KBM-7 (cell line): ENCODE results near the gene MAPKAPK3.

Experiments
- DNase-seq: peaks from one replicate; pipeline ENCODE4 v3.0.0-alpha.2; 2015
- in situ Hi-C: fragments of 300-500 bp; cut with MboI; formaldehyde crosslinking; loops from 2 replicates; pipeline ENCODE4 v1.14.3; 2020; ENCODE audit warnings: low sequenced_read_pairs, low pct_unique_long_range_greater_than_20kb, mixed read lengths

MAPKAPK3 gene

DNA sequence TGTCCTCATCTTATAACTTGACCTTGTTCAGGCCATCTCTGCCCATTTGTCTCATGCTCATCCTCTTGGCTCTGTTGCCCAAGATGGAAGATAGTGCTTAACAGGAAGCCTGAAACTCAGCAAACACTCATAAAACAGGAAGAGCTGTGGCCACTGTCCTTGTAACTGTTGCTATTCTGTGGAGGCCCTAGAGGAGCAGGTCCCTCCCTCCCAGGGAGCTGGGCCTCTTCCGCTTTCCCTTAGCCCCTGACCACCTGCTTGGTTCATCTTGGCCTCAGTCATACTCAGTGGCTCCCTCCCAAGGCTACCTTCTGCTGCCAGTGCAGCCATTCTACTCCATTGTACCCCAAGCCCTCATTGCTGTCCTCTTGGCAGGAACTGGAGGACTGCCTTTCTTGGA, 3.5 kb downstream of the MAPKAPK3 start:
- peak; percentile 96 for DNase-seq
- in situ Hi-C loops, result no loop called here

DNA sequence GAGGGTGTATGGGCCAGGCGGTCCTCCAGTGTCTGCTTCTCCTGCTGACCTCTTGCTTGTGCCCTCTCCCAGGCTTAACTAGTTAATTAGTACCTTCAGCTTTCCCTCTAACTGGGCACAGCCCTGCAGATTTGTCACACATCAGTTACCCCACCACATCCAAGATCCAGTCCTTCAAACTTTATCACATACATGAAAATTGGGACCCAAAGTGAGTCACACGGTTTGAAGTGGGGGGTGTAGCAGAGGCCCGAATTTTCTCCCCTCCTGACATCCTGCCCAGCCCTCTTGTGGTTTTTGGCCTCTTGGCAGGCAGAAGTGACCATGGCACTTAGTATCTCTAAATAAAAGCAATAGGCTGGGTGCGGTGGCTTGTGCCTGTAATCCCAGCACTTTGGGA, 3.9 kb downstream of the MAPKAPK3 start:
- DNase-seq, result no peak
- in situ Hi-C loops, result no loop called here

DNA sequence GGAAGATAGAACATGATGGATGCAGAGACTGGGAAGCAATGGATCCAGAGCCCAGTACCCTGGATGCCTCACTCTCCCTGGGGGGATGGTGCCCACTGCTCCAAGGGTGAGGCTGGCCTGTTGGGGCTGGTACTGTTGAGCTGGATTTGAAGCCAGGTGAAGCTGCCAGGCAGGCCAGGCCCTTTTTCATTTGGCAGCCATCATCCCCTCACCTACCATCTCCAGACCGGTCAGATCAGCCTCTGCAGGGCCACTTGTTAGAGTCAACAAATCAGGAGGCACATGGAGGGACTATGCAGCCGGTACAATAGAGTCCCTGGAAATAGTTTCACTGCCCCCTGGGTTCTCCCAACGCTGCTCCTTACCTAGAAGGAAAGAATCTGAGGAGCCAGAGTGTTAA, 5.9 kb downstream of the MAPKAPK3 start:
- in situ Hi-C loops, result no loop called here
- no peak for DNase-seq

DNA sequence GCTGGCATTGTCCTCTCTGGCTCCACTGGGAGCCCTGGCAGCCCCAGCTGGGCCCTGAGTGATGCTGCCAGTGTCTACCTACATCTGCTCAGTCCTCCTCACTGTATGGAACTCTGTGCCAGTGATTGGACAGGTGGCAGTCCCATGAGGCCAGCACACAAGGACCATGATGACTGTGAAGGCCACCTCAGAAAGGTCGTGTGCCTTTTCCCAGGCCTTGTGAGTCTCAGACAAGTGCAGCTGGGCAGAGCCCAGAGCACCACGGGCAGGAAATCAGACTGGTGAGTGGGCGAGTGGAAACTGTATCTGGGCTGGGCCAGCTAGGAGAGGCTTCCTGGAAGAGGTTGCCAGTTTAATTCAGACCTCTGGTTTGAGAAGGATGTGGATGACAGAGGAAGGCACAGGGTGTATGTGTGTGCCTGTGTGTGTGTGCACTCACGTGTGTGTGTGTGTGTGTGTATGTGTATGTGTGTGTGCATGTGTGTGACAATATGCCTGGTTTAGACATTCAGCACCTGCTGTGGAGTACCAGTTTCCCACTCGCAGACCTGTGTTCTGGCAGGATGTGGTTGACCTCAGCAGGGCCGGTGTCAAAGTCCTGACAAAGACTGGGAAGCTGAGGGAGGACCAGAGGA, 7.0 kb downstream of the MAPKAPK3 start:
- in situ Hi-C loops, result no loop called here
- peak; percentile 41 for DNase-seq

DNA sequence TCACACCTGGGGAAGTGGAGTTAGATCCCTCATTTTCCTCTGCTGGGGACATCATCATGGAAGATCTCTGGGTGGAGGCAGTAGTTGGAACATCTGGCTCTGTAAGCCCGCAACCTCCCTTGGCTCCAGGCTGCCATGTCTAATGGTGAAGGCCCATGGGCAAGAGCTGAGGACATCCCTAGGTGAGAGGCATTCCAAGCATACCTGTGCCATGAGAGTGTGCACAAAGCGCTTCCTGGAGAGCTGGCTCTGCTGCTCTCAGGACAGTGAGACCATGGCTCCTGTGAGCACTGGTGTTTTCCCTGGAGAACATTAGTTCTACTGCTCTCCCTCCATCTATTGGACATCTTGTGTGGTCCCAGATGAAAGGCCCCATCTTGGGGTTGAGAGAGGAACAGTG, 7.7 kb downstream of the MAPKAPK3 start:
- no peak for DNase-seq
- in situ Hi-C loops, result no loop called here

DNA sequence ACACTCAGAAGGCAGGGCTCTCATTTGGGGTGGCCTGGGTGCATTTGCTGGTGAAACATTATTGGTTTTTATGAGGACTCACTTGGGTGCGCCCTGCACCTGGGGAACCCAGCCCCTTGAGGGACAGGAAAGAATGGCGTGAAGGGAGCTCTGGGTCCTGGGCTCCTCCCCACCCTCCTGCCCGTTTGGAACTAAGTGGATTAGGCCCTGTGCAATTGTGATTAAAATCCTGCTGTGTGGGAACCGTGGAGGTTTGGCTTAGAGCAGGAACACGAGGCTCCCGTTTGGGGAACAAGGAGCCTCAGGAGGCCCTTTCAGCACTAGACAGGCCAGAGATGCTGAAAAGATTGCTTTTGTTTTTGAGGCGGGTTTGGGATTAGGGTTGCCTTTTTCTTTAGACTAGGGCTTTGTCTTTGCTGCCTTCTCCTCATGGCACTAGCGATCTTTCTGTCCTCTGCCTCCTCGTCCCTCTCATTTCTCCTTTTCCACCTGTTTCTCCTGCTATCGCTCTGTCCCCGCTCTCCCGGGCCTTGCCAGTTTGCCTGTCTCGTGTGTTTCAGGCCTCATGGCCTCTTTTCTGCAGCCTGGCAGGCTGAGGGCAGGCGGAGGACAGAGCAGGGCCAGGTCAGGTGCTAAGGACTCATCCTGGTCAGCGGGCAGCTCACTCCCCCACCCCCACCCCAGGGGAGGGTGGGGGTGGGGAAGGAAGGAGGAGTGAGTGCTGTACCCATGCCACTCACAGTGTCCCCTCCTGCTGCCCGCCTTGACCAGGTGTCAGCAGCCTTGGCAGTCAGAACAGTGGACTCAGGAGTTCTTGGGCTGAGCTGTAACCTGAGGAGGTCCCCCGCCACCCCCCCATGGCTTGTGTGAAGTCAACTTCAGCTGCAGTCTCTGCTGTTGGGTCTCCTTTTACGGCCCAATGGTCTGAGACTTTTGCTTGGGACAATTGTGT, 8.6 kb downstream of the MAPKAPK3 start:
- no peak for DNase-seq
- in situ Hi-C loops, result no loop called here

DNA sequence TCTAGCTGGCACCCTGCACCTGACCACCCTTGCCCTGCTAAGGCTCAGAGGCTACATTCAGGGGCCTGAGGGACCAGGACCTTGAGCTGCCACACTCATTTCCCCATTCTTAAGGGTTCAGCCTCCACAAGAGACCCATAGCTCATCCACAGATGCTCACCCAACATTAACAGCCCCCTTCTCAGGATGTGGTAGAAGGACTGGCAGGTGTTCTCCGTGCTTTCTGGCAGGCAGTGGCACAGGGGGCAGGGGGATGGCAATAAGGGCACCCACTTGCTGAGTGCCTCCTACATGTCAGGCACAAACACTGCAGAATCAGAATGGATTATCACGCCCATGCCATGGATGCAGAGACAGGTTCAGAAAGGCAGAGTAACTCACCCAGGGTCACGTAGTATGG, 9.4 kb downstream of the MAPKAPK3 start:
- in situ Hi-C loops, result no loop called here
- DNase-seq, result no peak

DNA sequence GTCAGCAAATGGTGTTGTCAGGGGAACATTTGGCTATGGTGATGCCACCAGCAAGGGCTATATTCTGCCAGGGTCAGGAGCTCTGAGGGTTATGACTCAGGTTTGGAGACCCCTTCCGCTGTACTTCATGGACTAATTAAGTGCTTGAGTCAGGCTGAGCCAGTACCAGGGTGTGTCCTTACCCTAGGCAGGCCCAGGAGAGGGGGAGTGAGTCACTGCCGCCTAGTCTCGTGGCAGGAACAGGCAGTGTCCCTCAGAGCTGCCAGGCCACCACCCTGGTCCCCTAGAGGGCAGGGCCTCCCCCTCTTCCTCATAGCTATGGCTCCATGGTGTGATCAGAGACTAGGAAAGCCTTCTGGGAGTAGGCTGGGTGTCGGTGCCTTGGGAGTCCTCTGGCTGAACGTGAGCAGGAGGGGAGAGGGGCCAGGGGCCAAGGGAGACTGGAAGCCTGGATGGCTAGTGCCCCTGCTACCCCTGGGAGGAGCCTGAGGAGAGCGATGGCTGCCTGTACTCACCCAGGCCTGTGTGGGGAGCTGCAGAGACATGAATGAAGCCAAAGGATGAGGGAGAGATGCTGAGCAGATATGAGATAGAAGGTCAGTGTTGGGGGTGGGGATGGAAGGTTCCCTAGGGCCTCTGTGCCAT, 10.6 kb downstream of the MAPKAPK3 start:
- in situ Hi-C loops, result no loop called here
- peak; percentile 46 for DNase-seq

DNA sequence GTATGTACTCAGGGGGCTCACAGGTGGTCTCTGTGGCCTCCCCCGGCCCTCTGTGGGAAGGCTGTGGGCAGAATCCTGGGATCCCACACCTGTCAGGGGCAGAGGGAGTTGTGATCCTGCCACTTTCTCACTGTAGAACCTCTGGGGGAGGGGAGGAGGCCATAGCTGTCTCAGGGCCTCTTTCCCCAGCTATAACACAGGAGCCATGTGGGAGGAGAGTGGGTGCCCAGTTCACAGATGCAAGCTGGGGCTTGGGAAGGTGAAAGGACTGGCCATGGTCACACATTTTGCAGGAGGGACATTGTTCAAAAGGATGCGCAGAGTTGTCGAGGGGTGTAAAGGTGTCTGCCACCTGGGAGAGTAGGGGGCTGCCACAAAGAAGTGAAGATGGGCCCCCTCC, 11.7 kb downstream of the MAPKAPK3 start:
- no peak for DNase-seq
- in situ Hi-C loops, result no loop called here

DNA sequence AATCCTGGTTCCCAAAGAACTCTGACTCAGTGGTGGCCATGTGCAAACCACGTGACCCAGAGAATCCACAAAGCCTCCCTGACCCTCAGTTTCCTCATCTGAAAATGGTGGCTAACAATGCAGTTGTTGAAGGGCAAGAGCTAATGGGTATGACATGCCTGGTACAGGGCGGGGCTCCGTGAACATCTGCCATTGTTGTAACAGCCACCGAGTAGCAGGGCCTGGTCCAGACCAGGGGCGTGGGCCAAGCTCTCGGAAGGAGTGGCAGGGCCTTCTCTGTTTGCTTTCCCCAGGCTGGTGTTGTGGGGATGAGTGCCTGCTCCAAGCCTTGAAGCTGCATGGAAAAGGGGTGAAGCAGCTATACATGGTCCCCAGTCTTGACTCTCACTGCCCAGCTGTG, 13.4 kb downstream of the MAPKAPK3 start:
- DNase-seq, result no peak
- in situ Hi-C loops, result no loop called here

DNA sequence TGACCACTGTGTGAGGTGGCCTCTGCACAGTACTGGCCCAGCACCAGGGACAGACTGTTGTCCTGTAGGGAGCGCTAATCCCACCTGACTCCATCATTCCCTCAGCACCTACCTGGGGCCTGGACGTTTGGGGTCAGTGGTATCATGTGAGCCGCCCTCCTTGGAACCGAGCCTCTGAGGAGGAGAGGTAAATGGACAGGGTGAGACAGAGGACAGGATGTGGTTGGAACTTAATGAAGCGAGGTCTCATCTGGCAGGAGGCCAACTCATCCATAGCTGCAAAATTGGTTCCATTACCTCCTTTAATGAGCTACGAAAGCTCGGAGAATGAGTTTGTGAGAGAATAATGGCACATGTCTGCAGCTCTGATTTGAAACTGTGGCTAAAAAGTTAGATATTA, 13.9 kb downstream of the MAPKAPK3 start:
- peak; percentile 23 for DNase-seq
- in situ Hi-C loops, result no loop called here

DNA sequence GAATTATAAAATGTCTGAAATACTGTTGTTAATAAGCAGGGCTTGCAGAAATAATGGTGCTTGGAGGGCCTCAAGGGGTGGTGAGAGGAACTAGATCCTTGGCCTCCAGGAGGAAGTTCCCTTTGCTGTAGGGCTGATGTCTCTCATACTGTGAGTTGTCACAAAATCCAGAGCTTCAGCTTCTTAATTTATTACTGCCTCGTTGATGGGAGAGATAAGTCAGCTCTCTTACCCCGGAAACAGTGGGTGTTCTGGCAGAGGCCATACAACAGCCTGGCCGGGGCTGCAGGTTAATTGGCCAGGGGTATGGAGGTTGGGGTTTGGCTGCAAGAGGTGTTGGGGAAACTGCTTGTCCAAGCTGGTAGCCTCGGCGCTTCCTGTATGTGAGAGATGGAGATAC, 15.5 kb downstream of the MAPKAPK3 start:
- peak; percentile 65 for DNase-seq
- in situ Hi-C loops, result no loop called here

DNA sequence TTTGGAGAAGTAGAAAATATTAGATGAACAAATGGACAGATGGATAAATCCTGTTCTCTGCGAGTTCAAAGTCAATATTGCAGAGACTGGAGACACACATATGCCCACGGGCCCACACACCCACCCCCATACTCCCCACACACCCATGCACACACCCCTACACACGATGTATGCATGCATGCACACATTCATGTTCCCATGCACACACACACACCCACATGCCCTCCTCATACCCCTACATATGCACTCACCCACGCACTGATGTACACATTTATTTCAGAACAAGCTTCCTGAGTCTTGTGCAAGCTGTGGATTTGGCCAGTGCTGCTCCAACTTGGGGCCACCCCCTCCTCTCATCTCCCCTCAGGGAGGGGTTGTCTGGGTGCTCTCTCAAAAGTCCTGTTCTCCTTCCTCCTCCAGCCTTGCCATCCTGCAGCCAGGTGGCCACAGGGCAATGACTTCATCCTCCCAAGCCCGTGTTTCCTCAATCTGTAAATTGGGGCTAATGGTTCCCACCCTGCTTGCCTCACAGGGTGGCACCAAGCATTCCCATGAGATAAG, 16.4 kb downstream of the MAPKAPK3 start:
- in situ Hi-C loops, result no loop called here
- DNase-seq, result no peak

DNA sequence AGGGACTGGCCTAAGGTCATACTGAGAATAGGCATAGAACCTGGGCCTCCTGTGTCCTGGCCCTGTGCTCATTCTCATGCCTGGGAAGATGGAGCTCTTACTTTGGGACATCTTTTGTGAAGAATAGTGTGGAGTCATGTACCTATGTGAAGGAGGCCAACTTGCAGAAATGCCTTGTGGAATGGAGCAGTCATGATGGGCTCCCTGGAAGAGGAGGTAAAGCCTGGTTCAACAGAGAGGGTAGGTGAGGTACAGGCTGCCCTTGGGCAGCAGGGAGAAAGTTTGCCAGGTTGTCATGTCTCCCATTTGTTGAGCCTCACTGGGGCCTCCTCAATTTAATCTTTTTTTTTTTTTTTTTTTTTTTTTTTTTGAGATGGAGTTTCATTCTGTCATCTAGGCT, 18.1 kb downstream of the MAPKAPK3 start:
- DNase-seq, result no peak
- in situ Hi-C loops, result no loop called here

DNA sequence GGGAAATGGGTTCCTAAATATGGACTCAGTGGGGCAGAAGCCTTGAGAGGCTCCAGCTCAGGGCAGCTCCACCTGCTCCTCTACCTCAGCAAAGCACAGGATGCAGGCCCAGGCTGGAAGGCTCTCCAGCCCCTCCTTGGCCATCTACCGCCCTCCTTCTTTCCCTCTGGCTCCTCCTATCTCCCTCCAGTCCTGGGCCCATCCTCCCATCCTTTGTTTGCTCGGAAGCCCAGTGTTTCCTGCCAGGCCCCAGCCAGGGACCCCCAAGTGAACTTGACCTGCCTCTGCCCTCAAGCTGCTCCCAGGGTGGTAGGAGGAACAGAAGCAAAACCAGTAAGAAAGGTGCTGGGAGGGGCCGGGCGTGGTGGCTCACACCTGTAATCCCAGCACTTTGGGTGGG, 20.1 kb downstream of the MAPKAPK3 start:
- in situ Hi-C loops, result no loop called here
- no peak for DNase-seq

DNA sequence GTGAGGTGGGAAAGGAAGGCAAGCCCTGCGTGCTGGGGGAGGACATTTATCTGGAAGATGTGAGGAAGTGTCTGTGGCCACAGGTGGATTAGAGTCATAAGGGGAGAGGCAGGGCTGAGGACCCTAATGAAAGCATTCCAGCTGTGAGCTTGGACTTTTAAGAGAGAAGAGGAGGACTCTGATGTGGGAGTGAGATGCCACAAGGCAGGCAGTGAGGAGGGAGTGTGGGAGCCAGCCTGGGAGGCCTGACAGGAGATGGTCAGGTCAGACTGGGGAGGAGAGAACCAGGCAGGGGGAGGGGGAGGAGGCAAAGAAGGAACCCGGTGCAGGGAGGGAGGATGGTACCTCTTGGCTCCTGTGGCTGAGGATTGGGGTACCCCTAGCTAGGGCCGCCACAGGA, 21.0 kb downstream of the MAPKAPK3 start:
- peak; percentile 25 for DNase-seq
- in situ Hi-C loops, result no loop called here

DNA sequence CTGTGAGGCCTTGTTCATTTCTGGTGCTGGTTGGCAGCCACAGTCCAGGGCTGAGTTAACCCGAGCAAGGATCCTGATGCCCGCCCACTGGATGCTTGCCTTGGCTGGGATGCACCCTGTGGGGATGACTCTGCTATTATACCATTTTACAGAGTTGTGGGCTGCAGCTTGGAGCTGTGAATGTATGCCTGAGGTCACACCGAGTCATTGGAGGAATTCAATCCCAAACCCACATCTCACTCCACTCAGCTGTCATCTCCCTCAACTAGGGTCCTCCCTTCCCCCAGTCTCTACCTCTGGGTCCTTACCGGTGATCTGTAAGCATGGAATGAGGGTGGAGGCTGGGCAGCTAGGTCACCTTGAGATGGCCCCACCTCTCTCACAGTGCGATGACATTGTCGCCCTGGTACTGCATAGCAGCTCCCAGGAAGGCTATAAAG, 22.1 kb downstream of the MAPKAPK3 start:
- DNase-seq, result no peak
- in situ Hi-C loops, result no loop called here

DNA sequence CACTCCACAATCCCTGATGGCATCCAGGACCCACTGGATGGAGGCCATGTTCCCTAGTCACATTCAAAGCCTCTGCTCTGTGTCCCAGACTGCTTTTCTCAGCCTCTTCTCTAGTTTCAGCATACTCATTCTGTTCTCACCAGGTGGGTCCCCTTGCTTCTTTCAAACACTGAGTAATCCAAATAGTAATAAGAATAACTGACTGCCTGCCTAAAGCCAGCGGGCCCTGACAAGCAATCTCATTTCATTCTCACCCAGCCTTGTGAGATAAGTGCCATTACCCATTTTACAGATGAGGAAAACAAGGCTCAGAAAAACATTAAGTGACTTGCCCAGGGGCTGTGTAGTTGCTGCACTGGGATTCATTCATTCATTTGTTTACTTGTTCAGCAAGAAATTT, 25.4 kb downstream of the MAPKAPK3 start:
- no peak for DNase-seq
- in situ Hi-C loops, result no loop called here

DNA sequence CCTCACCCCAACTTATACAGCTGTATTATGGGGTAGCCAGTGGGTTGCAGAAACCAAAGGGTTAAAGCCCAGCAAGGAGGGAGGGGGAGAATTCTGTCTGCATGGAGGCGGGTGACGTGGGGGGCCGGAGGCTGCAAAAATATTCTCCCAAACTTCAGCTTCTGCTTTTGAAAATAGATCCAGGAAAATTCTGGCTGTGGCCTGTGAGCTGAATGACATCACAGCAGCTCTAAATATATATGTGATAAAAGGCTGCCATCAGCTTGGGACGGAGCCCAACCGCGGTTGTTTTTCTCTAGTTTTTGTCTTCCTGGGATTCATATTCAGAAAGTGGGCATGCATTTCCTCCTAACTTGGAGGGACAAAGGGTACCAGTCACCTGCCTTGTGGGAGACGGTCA, 27.6 kb downstream of the MAPKAPK3 start:
- in situ Hi-C loops, result no loop called here
- no peak for DNase-seq

DNA sequence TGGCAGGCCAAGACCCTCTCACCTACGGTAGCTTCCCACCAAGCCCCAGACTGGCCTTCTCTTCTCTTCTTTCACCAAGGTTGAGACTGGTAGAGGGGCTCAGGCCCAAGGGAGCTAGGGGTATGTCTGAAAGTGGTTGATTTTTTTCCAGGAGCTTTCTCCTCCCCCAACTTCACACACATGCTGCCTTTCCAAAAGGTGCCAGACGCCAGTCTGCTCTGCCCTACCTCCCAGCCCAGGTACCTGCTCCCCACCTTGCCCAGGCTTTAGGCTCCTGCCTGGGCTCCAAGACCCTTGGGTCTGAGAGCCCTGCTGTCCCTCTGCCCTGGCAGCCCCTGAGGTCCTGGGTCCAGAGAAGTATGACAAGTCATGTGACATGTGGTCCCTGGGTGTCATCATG, 28.4 kb downstream of the MAPKAPK3 start:
- in situ Hi-C loops, result no loop called here
- DNase-seq, result no peak
